HG03565 (cell line): ENCODE data around the gene IL6.
"Not testable (repeated sequence)": the region's sequence is repeated elsewhere in the genome, so short reads cannot be mapped to it uniquely, and the experiment has no call there.

Experiments
- ATAC-seq: cut with Tn5 transposase; IDR thresholded peaks from one replicate; pipeline ENCODE4 v1.9.1; 2021; ENCODE audit warnings: mild to moderate bottlenecking, moderate library complexity; ENCODE audit not compliant: unreplicated experiment

The IL6 gene

DNA sequence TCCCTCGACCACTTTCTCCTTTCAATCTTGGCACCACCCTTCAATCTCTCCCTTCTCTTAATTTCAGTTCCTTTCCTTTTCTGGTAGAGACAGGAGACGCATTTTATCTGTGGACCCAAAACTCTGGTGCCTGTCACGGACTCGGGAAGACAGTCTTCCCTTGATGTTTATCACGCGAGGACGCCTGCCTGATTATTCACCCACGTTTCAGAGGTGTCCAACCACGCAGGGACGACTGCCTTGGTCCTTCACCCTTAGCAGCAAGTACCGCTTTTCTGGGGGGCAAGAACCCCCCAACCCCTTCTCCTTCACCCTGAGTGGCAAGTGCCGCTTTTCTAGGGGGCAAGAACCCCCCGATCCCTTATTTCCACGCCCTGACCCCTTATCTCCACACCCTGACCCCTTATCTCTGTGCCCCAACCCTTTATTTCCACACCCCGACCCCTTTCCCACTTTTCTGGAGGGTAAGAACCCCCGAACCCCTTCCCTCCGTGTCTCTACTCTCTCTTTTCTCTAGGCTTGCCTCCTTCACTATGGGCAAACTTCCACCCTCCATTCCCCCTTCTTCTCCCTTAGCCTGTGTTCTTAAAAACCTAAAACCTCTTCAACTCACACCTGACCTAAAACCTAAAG, 22.9 kb upstream of the IL6 start:
- ATAC-seq, result not testable (repeated sequence)

DNA sequence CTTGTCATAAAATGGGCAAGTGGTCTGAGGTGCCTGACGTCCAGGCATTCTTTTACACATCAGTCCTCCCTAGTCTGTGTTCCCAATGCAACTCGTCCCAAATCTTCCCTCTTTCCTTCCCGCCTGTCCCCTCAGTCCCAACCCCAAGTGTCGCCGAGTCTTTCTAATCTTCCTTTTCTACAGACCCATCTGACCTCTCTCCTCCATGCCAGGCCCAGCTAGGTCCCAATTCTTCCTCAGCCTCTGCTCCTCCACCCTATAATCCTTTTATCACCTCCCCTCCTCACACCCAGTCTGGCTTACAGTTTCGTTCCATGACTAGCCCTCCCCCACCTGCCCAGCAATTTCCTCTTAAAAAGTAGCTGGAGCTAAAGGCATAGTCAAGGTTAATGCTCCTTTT, 22.3 kb upstream of the IL6 start:
- ATAC-seq, result not testable (repeated sequence)

GRCh38 chr7:22705874-22706273, 21.1 kb upstream of the IL6 start:
- not testable (repeated sequence) for ATAC-seq

GRCh38 chr7:22707026-22707691, 19.8 kb upstream of the IL6 start:
- not testable (repeated sequence) for ATAC-seq

DNA sequence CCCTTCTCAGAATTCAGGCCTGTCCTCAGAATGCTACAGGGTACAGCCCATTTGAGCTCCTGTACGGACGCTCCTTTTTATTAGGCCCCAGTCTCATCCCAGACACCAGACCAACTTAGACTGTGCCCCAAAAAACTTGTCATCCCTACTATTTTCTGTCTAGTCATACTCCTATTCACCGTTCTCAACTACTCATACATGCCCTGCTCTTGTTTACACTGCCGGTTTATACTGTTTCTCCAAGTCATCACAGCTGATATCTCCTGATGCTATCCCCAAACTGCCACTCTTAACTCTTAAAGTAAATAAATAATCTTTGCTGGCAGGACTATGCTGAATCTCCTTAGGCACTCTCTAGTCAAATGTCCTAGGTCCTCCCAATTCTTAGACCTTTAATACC, 18.8 kb upstream of the IL6 start:
- ATAC-seq, result not testable (repeated sequence)

DNA sequence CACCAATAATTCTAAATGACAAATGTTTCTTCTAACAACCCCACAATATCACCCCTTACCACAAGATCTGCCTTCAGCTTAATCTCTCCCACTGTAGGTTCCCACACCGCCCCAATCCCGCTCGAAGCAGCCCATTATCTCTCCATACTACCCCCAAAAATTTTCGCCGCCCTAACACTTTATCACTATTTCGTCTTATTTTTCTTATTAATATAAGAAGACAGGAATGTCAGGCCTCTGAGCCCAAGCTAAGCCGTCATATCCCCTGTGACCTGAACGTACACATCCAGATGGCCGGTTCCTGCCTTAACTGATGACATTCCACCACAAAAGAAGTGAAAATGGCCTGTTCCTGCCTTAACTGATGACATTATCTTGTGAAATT, 18.3 kb upstream of the IL6 start:
- ATAC-seq, result not testable (repeated sequence)

GRCh38 chr7:22709062-22709829, 17.8 kb upstream of the IL6 start:
- ATAC-seq, result not testable (repeated sequence)

- ATAC-seq, result no peak
These were observed 17.1 kb upstream of the IL6 start for GRCh38 chr7:22709857-22710256.

- ATAC-seq, result peak; percentile 48
These were observed 14.0 kb upstream of the IL6 start for GRCh38 chr7:22712999-22713398.

- no peak for ATAC-seq
These were observed 13.5 kb upstream of the IL6 start for GRCh38 chr7:22713463-22713862.

DNA sequence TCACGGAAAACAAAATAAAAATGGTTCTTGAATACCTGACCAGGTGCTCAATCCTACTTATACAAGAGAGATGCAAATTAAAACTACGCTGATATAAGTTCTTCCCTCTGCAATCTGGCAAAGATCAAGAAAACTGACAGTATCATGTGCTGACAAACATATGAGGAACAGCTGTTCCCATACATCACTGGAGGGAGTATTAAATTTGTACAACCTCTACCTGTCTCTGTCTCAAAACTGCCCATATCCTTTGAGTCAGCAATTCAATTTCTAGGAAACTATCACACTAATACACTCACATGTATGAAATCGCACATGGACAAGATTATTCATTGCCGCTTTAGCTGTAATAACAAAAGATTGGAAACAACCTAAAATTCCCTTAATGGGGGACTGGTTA, 11.0 kb upstream of the IL6 start:
- ATAC-seq, result no peak

- no peak for ATAC-seq
These were observed 9.2 kb upstream of the IL6 start for GRCh38 chr7:22717760-22718159.

DNA sequence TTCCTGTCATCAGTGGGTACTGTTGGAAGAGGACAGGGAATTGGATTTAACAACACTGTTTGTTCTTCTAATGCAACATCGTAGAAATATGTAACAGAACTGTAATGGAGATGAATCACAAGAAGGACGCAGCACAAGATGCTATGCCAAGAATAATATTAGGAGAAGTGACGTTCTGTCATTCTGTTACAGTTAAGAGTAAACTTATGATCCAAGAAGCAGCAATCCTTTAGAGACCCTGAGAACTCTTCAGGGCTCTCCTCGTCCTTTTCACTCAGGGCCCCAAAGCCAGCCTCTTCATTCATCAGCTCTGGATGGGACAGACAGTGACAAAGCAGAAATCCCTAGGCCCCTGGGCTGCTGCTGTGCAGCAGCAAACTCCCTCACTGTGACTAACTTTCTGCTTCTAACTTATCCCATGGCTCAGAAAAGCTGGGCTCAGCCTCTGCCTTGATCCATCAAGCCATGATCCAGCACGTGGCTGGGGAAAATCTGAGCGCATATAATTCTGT, 8.7 kb upstream of the IL6 start:
- no peak for ATAC-seq

DNA sequence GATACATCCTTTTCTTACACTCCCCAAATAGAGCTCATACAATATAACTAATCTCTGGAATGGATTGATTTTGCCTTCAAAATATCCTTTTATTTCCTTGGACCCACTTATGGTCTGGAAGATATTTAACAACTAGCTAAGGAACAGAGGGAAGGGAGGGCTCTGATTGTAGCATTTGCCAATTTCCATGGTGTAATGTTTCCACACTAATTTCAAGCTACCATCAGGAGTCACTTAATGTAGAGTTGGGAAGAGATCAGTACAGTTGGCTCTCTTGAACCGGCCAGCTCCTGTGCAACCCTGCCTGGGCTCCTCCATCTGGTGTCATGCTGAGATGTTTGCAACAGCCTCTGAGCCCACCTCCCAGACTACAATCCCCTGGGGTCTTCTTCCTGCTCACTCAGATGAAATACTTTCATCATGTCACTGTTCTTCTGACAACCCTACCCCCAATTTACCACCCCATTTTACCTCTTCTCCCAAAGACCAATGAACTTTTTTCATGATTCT, 8.0 kb upstream of the IL6 start:
- ATAC-seq, result no peak

GRCh38 chr7:22720791-22721786, 5.9 kb upstream of the IL6 start:
- ATAC-seq, result no peak

DNA sequence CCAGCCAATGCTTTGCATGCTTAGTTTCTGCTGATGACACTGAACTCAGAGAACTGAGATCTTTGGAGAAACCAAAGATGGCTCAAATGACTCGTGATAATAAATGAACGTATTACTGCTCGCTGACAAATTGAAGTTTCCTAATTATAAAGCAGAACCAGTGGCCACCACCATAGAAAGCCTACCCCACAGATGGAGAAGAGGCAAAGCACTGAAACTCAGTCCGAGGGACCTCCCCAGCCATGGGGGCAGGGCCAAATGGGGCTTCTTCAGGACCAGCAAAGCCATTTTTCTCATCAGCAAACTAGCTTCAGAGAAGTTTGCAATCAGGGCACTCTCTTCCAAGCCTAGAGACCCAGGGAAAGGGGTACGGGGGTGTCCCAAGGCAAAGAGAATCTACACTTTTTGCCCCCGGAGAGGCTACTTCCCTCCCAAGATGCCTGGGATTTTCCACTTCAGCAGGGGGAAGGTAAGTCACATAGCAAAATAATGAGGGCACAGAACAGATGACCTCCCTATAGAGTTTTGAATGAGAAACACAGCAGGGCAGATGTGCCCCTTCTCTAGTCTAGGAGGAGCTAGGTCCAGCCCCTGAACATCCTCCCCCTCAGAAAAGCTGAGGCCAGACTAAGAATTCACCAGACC, 4.3 kb upstream of the IL6 start:
- ATAC-seq, result no peak

- ATAC-seq, result no peak
These were observed 3.8 kb upstream of the IL6 start for GRCh38 chr7:22723181-22723601.

DNA sequence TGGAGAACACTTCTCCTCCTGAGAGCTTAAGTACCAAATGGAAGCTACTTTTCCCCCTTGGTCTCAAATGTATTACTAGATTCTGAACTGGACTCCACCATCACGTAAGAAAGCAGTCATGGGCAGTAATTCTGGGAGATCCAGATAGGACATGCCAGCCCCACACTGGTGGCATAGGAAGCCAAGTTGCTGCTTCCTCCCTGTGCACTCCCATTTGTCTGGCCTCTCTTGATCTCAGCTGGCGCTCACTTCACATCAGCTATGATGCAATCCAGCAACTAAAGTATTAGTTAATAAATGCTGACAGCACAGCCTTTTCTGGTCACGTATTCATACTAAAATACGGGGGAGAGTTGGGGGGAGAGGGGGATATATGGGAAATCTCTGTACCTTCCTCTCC, 3.4 kb upstream of the IL6 start:
- ATAC-seq, result no peak

- no peak for ATAC-seq
These were observed 2.1 kb upstream of the IL6 start for GRCh38 chr7:22724861-22725260.

- ATAC-seq, result peak; percentile 38
These were observed 1.4 kb upstream of the IL6 start for GRCh38 chr7:22725585-22725984.
